ENCODE measurements around the gene OR8S1. TPM values are rescaled to one million over a fixed set of nuclear protein-coding genes. Genes with fewer than 3 reads are reported as not detected.

OR8S1 gene
- polyA plus RNA-seq (2012; rRNA removed), result not detected in 2 replicates
- not detected in 2 replicates for polyA plus RNA-seq (2012; cell fraction: cytosol; rRNA removed)
- not detected in 2 replicates for polyA plus RNA-seq (2012; cell fraction: nucleus; rRNA removed)

GRCh38 chr12:48525332-48525731 is at the start of gene OR8S1:
TSS of gene OR8S1 (plus strand) at chr12:48525632. CDS start at chr12:48525632, 0 bp downstream.
- no peak for TF ChIP-seq NFIC (IDR thresholded peaks at IDR 0.05; ENCODE audit: borderline replicate concordance)
- TF ChIP-seq FOXM1 (IDR thresholded peaks at IDR 0.05; ENCODE audit: low read depth), result no peak
- TF ChIP-seq SMC3 (IDR thresholded peaks at IDR 0.05; ENCODE audit: low read depth, low read length), result no peak
- TF ChIP-seq REST (IDR thresholded peaks at IDR 0.05; ENCODE audit: low read depth, low read length), result no peak
- TF ChIP-seq RAD21 (IDR thresholded peaks at IDR 0.05; ENCODE audit: low read length), result no peak
- TF ChIP-seq CTCF (IDR thresholded peaks at IDR 0.05), result no peak
- no peak for TF ChIP-seq RXRA (IDR thresholded peaks at IDR 0.05; ENCODE audit: borderline replicate concordance, low read depth)
- TF ChIP-seq SIN3A (IDR thresholded peaks at IDR 0.05; ENCODE audit: borderline replicate concordance, low read depth, low read length), result no peak
- no peak for TF ChIP-seq TEAD4 (IDR thresholded peaks at IDR 0.05; ENCODE audit: borderline replicate concordance, insufficient read depth)
- TF ChIP-seq TCF12 (IDR thresholded peaks at IDR 0.05), result no peak
- no peak for TF ChIP-seq EP300 (IDR thresholded peaks at IDR 0.05; ENCODE audit: borderline replicate concordance in 1 of 2, low read depth in 1 of 2, low read length in 1 of 2)
- no peak for TF ChIP-seq RFX5 (IDR thresholded peaks at IDR 0.05; ENCODE audit: low read length)
- no peak for TF ChIP-seq GABPA (IDR thresholded peaks at IDR 0.05; ENCODE audit: low read depth)
- TF ChIP-seq YY1 (IDR thresholded peaks at IDR 0.05; ENCODE audit: low read depth), result no peak
- TF ChIP-seq ZBTB33 (IDR thresholded peaks at IDR 0.05; ENCODE audit: borderline replicate concordance, low read depth), result no peak
- TF ChIP-seq IRF3 (IDR thresholded peaks at IDR 0.05; ENCODE audit: low read depth, low read length), result no peak
- no peak for TF ChIP-seq RCOR1 (IDR thresholded peaks at IDR 0.05; ENCODE audit: low read length)
- TF ChIP-seq TAF1 (IDR thresholded peaks at IDR 0.05; ENCODE audit: borderline replicate concordance, low read depth, low read length), result no peak
- TF ChIP-seq FOSL2 (IDR thresholded peaks at IDR 0.05; ENCODE audit: borderline replicate concordance, low read depth), result no peak
- TF ChIP-seq PBX3 (IDR thresholded peaks at IDR 0.05), result no peak
- Histone ChIP-seq H3K4me2 (no peak within 1 kb of the TSS), H3K9ac (no peak within 1 kb of the TSS), H3K36me3 (replicated peaks in 1 of 2; ENCODE audit: control insufficient read depth in 1 of 2, insufficient read depth in 2 of 2, low read length in 1 of 2) (no peaks in the 10 kb centered on the region), H3K79me2 (ENCODE audit: insufficient read depth) (no peaks in the 10 kb centered on the region), H3K27ac (ENCODE audit: low read depth in 2 of 2, low read length in 1 of 2) (no peak within 1 kb of the TSS), H3K4me1 (ENCODE audit: control insufficient read depth in 1 of 2, insufficient read depth in 2 of 2, low read depth in 1 of 2, low read length in 1 of 2) (no peaks in the 10 kb centered on the region), H3K9me2 (no peaks in the 10 kb centered on the region), H3K9me3 (no peaks in the 10 kb centered on the region), H2AFZ (ENCODE audit: low read depth) (no peak within 1 kb of the TSS), H3K27me3 (ENCODE audit: insufficient read depth) (peaks cover 15% of the 10 kb centered on the region; the same call in 1 of the 2 replicates), H3F3A (replicated peaks; ENCODE audit: insufficient read depth) (no peaks in the 10 kb centered on the region), H4K20me1 (ENCODE audit: insufficient read depth) (no peaks in the 10 kb centered on the region), H3K4me3 (ENCODE audit: low read depth in 2 of 2, low read length in 1 of 2) (no peak within 1 kb of the TSS)
- ChIA-PET CTCF (no interaction called here), POLR2A (no interaction called here)
- 10% methylated on average over 5 of the region's 5 CpGs for WGBS (ENCODE audit: low lambda C conversion rate)
- DNase-seq, result no peak
